Naive B cell (primary cell): Measurements from ENCODE around the gene TM4SF20. TPM values are rescaled to one million over a fixed set of nuclear protein-coding genes. Genes with fewer than 3 reads are reported as not detected.
A peak's percentile ranks its signal among the peaks of the same experiment; 100 is the strongest.
"Not testable (repeated sequence)": the region's sequence is repeated elsewhere in the genome, so short reads cannot be mapped to it uniquely, and the experiment has no call there.

Experiments
- ATAC-seq, 2 donors: fragments of 150-1000 bp; cut with Tn5 transposase; 2 replicates each; pipeline ENCODE4 v1.10.0; 2021; ENCODE audit warnings: low read depth in 2 of 2, mild to moderate bottlenecking in 2 of 2, moderate library complexity in 2 of 2
- DNase-seq: peaks from one replicate; pipeline ENCODE4 v3.0.0; 2022
- H3K27ac Mint-ChIP-seq, 6 donors: one replicate each; pipeline ENCODE4 v1.8.0; 2020 to 2022; ENCODE audit warnings: mild to moderate bottlenecking in 6 of 6, mixed read lengths in 6 of 6, moderate library complexity in 5 of 6, inconsistent platforms in 2 of 6
- H3K27me3 Mint-ChIP-seq, 3 donors: one replicate each; pipeline ENCODE4 v1.8.0; 2021 to 2022; ENCODE audit warnings: mixed read lengths in 3 of 3, mild to moderate bottlenecking in 1 of 3
- H3K36me3 Mint-ChIP-seq, 2 donors: one replicate each; pipeline ENCODE4 v1.8.0; 2020 to 2022; ENCODE audit warnings: mixed read lengths in 2 of 2, inconsistent platforms in 1 of 2, mild to moderate bottlenecking in 1 of 2
- H3K4me1 Mint-ChIP-seq, 3 donors: one replicate each; pipeline ENCODE4 v1.8.0; 2020 to 2022; ENCODE audit warnings: mixed read lengths in 3 of 3, inconsistent platforms in 1 of 3, mild to moderate bottlenecking in 1 of 3, moderate library complexity in 1 of 3
- H3K4me3 Mint-ChIP-seq, 8 donors: one replicate each; pipeline ENCODE4 v1.8.0; 2020 to 2022; ENCODE audit warnings: mild to moderate bottlenecking in 8 of 8, mixed read lengths in 8 of 8, moderate library complexity in 8 of 8, inconsistent platforms in 2 of 8
- H3K9me3 Mint-ChIP-seq, 7 donors: one replicate each; pipeline ENCODE4 v1.8.0; 2020 to 2022; ENCODE audit warnings: mixed read lengths in 7 of 7, mild to moderate bottlenecking in 5 of 7, inconsistent platforms in 2 of 7, moderate library complexity in 1 of 7
- polyA plus RNA-seq, 6 donors: library from polyadenylated mRNA; unstranded; fragments of 300-500 nt; fragmentation: Illumina TruSeq; gene quantifications; one replicate each; pipeline ENCODE4 v1.2.3, GENCODE V29; 2021; ENCODE audit warnings: low read depth in 6 of 6

TM4SF20 gene
- polyA plus RNA-seq, 6 donors from 2014 or later = 0.10 TPM; not detected in 5

DNA sequence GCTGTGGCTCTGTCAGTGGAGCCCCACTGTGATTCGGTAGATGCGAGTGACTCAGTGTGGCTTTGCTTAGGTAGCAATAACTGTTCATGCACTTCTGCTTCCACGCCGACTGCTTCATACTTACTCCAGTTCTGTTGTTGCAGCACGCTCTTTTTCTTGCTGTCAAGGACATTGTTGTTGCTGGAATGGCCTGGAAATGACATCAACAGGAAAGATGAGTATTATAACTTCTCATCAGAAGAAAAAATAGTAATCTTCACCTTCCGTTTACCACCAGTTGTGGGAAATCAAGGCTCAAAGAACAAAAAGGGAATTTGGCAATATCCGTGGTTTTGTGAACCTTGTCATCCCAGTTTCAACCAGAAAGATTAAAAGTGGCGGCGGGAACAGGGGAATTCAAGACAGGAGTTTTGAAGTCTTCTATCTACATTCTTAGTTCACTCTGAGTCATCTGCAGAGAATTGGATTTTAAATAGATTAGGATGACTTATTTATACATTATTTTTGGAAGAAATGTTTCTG is 8.3 kb downstream of the TM4SF20 start:
- ATAC-seq (no peak), DNase-seq (no peak)
- Mint-ChIP-seq H3K9me3 (peaks cover 0 to 1% (median 0%) of the 10 kb centered on the region in 7 donors), H3K27ac (no peak overlapping the region), H3K36me3 (no peaks in the 10 kb centered on the region), H3K4me3 (no peak overlapping the region), H3K4me1 (peaks cover 0 to 4% (median 4%) of the 10 kb centered on the region in 3 donors), H3K27me3 (peaks cover 0 to 8% (median 3%) of the 10 kb centered on the region in 3 donors)

DNA sequence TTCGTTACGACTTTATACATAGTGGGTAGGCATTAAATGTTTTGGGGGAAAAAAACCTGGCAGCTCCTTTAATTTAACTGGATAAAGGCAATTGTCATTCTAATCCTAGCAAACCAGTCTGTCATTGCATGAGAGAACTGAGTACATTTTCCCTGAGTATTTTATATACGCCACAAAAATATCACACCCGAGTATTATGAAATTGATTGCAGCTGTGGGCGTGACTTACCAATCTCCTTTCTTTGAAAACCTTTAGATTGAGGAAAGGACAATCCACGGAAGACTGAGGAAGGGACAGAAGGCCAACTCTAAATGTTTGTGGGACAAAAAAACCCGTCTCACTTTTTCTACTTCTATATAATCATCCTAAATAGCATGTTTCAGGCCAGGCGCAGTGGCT is 9.0 kb downstream of the TM4SF20 start:
- DNase-seq (no peak), ATAC-seq (no peak)
- no peak overlapping the region for H3K4me3 Mint-ChIP-seq
- peaks cover 0 to 1% (median 0%) of the 10 kb centered on the region in 7 donors for H3K9me3 Mint-ChIP-seq
- H3K36me3 Mint-ChIP-seq = no peaks in the 10 kb centered on the region
- H3K27ac Mint-ChIP-seq = peak overlapping the region in 1 of 6 donors; percentile 42
- peaks cover 0 to 8% (median 3%) of the 10 kb centered on the region in 3 donors for H3K27me3 Mint-ChIP-seq
- peaks cover 0 to 4% (median under 1%) of the 10 kb centered on the region in 3 donors for H3K4me1 Mint-ChIP-seq

DNA sequence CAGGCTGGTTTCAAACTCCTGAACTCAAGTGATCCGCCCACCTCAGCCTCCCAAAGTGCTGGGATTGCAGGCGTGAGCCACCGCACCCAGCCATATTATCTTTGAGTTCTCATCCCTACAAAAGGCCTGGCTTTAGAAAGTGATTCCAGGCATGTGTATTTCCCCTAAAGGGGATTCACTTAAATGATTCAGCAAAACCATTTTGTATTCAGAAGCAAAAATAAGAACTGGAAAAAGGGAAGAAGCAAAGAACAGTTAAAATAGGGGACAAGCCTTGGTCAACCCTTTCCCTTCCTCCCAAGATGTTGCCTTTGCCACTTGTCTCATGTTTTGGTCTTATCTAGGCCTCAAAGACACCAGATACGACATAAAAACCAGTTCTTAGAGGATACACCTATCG is 10.5 kb downstream of the TM4SF20 start:
- H3K4me1 Mint-ChIP-seq = peaks cover 6 to 9% (median 7%) of the 10 kb centered on the region in 3 donors
- peaks cover 0 to 1% (median 0%) of the 10 kb centered on the region in 7 donors for H3K9me3 Mint-ChIP-seq
- H3K4me3 Mint-ChIP-seq = no peak overlapping the region
- ATAC-seq = no peak
- H3K36me3 Mint-ChIP-seq = no peaks in the 10 kb centered on the region
- H3K27ac Mint-ChIP-seq = no peak overlapping the region
- peaks cover 0 to 8% (median 3%) of the 10 kb centered on the region in 3 donors for H3K27me3 Mint-ChIP-seq
- DNase-seq = no peak

DNA sequence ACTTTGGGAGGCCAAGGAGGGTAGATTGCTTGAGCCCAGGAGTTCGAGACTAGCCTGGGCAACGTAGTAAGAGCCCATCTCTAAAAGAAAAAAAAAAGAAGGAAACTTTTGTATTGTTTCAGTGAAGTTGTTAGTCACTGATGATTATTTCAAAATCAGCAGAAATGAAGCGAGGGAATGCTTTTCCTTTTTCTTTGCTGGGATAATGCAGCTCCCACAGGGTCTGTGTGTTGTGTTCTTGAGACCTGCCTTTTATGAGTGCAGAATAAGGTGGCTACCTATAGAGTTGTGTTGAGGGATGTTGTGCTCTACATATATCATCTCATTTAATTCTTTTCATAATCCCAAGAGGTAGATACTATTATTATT is 11.7 kb downstream of the TM4SF20 start:
- DNase-seq (no peak), ATAC-seq (no peak)
- Mint-ChIP-seq H3K4me1 (peaks cover 6 to 9% (median 9%) of the 10 kb centered on the region in 3 donors), H3K27me3 (no peaks in the 10 kb centered on the region), H3K27ac (peak overlapping the region in 1 of 6 donors; percentile 9), H3K9me3 (no peaks in the 10 kb centered on the region), H3K4me3 (no peak overlapping the region), H3K36me3 (no peaks in the 10 kb centered on the region)

DNA sequence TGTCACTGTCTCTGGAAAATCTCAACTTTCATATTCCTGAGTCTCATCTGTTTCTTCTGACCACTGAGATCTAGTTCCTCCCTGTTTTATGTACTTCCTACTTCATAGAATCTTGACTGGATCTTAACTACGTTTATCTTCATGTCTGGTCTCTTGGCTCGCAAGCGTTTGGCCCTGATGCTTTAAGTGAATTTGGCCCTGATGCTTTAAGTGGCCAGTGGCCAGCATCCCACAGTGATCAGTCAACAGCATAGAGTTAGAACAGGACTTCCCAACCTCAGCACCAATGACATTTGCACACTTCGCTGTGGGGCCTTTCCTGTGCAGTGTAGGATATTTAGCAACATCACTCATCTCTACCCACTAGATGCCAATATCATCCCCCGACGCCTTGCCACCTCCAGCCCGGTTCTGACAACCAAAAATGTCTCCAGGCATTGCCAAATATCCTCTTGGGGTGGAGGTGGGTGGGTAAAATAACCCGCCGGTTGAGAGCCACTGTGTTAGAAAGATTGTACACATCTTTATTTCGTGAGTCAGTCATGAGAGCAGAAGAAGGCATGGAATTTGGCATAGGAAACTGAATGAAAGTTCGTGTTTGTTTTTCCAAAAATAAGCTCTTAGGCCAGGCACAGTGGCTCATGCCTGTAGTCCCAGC is 12.2 kb downstream of the TM4SF20 start:
- ATAC-seq (no peak), DNase-seq (no peak)
- Mint-ChIP-seq H3K36me3 (no peaks in the 10 kb centered on the region), H3K27ac (peak overlapping the region in 1 of 6 donors; percentile 48), H3K9me3 (no peaks in the 10 kb centered on the region), H3K4me1 (peaks cover 6 to 9% (median 9%) of the 10 kb centered on the region in 3 donors), H3K27me3 (no peaks in the 10 kb centered on the region), H3K4me3 (peak overlapping the region in 1 of 8 donors; percentile 71)

DNA sequence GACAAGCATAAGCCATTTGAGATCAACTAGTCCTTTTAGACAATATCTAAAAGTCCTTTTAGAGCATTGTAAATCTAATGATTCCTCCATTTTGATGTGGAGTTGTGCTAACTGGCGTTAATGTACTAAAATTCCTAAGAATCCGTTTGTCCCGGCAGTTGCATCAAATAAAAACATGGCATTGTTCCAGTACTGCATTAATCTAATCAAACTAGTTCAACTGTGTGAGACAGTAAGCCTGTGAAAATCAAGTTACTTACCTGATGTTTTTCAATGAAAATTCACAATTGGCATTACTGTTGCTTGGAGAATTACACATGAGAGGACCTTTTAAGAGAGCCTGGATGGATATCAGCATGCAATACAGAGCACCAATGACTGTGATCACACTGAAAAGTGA is 13.3 kb downstream of the TM4SF20 start:
- H3K36me3 Mint-ChIP-seq = no peaks in the 10 kb centered on the region
- no peak overlapping the region for H3K27ac Mint-ChIP-seq
- no peaks in the 10 kb centered on the region for H3K27me3 Mint-ChIP-seq
- DNase-seq (no peak), ATAC-seq (no peak)
- H3K4me3 Mint-ChIP-seq = no peak overlapping the region
- peaks cover 6 to 9% (median 9%) of the 10 kb centered on the region in 3 donors for H3K4me1 Mint-ChIP-seq
- no peaks in the 10 kb centered on the region for H3K9me3 Mint-ChIP-seq

DNA sequence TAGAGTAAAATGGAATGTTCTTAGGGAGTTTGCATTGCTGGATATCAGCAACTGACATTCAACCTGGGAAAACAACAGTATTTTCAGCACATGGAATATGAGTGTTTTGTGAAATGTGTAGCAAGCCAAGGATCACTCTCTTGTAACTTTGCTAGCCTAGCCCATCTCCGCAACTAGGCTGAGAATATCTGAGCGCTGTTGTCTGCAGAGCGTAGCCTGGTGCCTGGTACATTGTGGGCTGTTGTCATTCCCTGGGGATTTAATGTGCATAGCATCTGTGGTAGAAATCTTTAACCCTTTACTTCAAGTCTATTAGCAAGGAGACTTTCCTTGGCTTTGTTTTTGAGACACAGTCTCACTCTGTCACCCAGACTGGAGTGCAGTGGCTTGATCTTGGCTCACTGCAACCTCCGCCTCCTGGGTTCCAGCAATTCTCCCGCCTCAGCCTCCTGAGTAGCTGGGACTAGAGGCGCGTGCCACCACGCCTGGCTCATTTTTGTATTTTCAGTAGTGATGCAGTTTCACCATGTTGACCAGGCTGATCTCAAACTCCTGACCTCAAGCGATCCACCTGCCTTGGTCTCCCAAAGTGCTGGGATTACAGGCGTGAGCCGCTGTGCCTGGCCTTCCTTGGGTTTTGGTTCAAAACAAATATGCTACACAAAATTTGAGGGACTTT is 14.4 kb downstream of the TM4SF20 start:
- peak in 1 of 2 donors; percentile 43 for ATAC-seq
- not testable (repeated sequence) for H3K4me3 Mint-ChIP-seq, DNase-seq, H3K36me3 Mint-ChIP-seq, H3K27me3 Mint-ChIP-seq, H3K9me3 Mint-ChIP-seq, H3K4me1 Mint-ChIP-seq
- H3K27ac Mint-ChIP-seq = peak overlapping the region in 1 of 6 donors; percentile 74

DNA sequence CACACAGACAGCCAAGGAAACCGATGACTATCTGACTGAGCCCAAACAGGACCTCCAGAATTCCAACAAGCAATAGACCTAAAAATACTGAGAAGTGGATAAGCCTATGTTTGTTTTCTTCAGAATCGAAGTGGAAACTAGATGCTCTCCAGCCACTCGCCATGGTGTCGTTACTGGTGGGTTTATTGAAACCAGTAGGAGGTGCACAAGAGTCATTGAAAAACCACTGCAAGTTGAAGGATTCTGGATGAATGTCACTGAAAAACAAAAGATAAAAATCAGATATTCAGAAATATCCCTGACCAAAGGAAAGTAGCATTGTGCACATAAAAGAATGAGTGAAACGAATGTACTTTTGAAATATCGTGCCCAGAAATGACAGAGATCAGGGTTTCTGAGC is 15.3 kb downstream of the TM4SF20 start:
- H3K9me3 Mint-ChIP-seq = no peaks in the 10 kb centered on the region
- H3K4me3 Mint-ChIP-seq = no peak overlapping the region
- H3K4me1 Mint-ChIP-seq = peaks cover 6 to 9% (median 9%) of the 10 kb centered on the region in 3 donors
- peaks cover 0 to 11% of the 10 kb centered on the region in 2 donors for H3K36me3 Mint-ChIP-seq
- peak; percentile 38 to 44 for ATAC-seq
- DNase-seq = peak; percentile 17
- peak overlapping the region in 2 of 6 donors; percentile 7 to 29 for H3K27ac Mint-ChIP-seq
- no peaks in the 10 kb centered on the region for H3K27me3 Mint-ChIP-seq

DNA sequence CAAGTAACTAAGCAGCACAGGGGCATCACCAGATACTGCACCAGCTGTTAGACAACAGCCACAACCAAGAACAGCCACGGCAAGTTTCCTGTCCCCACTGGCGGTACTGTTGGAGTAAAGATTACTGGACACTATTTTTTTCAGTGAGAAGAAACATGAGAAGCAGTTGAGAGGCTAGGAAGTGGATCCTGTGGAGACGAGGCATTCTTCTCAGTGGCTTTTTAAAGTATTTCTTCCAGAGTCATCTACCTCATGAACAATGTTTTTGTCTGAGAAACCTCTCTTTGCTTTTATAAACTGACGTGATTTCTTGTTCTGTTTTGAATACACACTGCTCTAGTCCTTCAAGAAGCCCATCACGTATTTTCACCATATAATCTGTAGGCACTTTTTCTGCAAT is 18.8 kb downstream of the TM4SF20 start:
- Mint-ChIP-seq H3K4me1 (peaks cover 4 to 9% (median 6%) of the 10 kb centered on the region in 3 donors), H3K27ac (peak overlapping the region in 2 of 6 donors; percentile 62 to 80), H3K27me3 (no peaks in the 10 kb centered on the region), H3K9me3 (no peaks in the 10 kb centered on the region), H3K4me3 (no peak overlapping the region), H3K36me3 (peaks cover 0 to 26% of the 10 kb centered on the region in 2 donors)
- DNase-seq (no peak), ATAC-seq (no peak)

DNA sequence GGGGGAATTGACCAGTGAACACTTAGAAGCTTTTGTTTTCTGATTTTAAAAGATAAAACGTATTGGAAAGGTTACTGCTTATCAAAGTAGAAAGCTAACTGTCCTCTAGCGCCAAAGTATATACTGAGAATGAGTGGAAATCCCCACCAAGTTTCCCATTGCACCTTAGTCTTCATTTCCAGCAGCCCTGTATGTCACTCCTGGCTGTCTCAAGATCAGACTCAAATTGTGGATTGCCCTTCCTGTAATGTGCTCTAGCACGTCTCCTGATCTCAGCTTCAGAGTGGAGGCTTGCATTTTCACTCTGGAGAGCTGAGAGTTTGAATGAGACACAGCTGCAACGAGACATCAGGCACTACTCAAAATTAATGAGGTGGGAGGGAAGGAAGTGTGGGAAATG is 27.5 kb downstream of the TM4SF20 start:
- H3K4me3 Mint-ChIP-seq = peak overlapping the region in 1 of 8 donors; percentile 66
- no peaks in the 10 kb centered on the region for H3K27me3 Mint-ChIP-seq
- H3K27ac Mint-ChIP-seq = peak overlapping the region in 2 of 6 donors; percentile 16 to 77
- peaks cover 7 to 16% of the 10 kb centered on the region in 2 donors for H3K36me3 Mint-ChIP-seq
- no peaks in the 10 kb centered on the region for H3K4me1 Mint-ChIP-seq
- DNase-seq (no peak), ATAC-seq (no peak)
- H3K9me3 Mint-ChIP-seq = no peaks in the 10 kb centered on the region

DNA sequence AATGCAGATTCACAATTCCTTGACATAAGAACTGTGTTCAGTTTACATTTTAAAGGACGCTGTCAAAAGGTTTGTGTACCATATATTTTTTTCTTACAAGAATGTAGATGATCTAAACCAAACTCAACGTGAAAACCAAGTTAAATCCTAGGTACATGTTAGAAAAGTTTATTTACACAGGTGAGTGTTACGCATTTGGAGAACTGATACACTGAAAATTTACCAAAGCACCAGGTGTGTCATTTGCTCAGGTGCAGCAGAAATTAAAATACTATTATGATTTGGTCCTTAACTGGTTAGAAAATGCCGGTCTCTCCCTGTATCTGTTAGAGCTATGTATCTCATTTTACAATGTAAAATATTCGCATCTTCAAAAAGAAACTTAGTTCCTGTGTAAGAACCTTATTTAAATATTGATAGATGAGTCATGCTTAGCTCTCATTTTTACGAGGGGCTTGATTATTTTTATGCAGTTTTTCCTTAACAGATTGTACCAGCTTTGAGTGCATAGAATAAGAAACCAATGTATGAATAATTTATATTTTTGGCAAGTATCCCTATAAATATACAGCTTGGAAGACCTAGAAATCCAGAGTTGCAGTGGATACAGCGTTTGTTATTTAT is 29.0 kb downstream of the TM4SF20 start:
- no peak for ATAC-seq
- Mint-ChIP-seq H3K36me3 (peaks cover 7 to 10% of the 10 kb centered on the region in 2 donors), H3K9me3 (no peaks in the 10 kb centered on the region), H3K27ac (no peak overlapping the region), H3K27me3 (no peaks in the 10 kb centered on the region), H3K4me3 (no peak overlapping the region), H3K4me1 (no peaks in the 10 kb centered on the region)
- no peak for DNase-seq

DNA sequence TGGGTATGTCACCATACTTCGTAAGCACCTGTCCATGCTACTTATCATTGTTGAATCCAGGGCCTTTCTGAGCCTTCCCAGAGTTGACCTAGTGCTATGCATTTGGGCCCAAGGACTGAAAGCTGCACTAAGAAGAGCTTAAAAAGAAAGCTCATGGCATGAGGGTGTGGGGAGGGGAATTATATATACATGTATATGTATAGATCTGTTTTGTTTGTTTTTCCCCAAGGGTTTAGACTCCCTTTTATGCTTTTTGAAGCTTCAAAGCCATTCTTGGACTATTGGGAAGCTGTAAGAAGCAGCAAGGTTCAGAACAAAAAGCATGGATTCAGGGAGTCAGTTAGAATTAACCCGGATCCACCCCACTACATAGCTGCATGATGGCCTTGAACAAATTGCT is 30.8 kb downstream of the TM4SF20 start:
- Mint-ChIP-seq H3K4me1 (no peaks in the 10 kb centered on the region), H3K27me3 (no peaks in the 10 kb centered on the region), H3K4me3 (no peak overlapping the region), H3K36me3 (peaks cover 7 to 10% of the 10 kb centered on the region in 2 donors), H3K9me3 (no peaks in the 10 kb centered on the region), H3K27ac (no peak overlapping the region)
- DNase-seq = no peak
- ATAC-seq = no peak

DNA sequence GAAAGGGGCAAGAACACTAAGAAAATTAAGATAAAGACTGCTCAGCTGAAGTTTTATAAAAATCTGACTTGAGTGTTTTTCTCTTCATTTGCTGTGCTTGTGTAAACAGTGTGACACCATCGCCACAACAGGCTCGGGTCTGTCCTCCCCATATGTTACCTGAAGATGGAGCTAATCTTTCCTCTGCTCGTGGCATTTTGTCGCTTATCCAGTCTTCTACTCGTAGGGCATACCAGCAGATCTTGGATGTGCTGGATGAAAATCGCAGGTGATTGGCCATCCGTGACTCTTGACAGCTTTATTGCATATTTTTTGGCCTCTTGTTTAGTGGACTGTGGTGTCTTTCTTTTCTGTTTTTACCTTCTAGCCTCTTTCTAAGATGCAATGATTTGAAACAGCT is 32.0 kb downstream of the TM4SF20 start:
- ATAC-seq (no peak), DNase-seq (no peak)
- H3K4me1 Mint-ChIP-seq = no peaks in the 10 kb centered on the region
- H3K27ac Mint-ChIP-seq = peak overlapping the region in 1 of 6 donors; percentile 72
- no peaks in the 10 kb centered on the region for H3K27me3 Mint-ChIP-seq
- no peaks in the 10 kb centered on the region for H3K9me3 Mint-ChIP-seq
- no peak overlapping the region for H3K4me3 Mint-ChIP-seq
- peaks cover under 1 to 8% of the 10 kb centered on the region in 2 donors for H3K36me3 Mint-ChIP-seq
